RWPE1 (cell line): Measurements from ENCODE around the gene ABLIM3.

Experiments used
- CTCF ChIA-PET: fragments of 350-600 bp; sonication (Branson Sonifier 250); formaldehyde crosslinking; extraction: SDS; loops from one replicate; lab custom pipeline; 2021; lab: Yijun Ruan, JAX
- POLR2A ChIA-PET: fragments of 400-600 bp; formaldehyde crosslinking; extraction: SDS; loops from one replicate; lab custom pipeline; 2020; ENCODE audit warnings: antibody characterized with exemption; ENCODE audit not compliant: low non-redundant PET; lab: Yijun Ruan, JAX
- DNase-seq: peaks from one replicate; pipeline ENCODE4 v3.0.0; 2012; ENCODE audit warnings: low spot score
- H3K27ac ChIP-seq: fragments of 450-650 bp; 2 replicates; pipeline ENCODE4 v1.5.1; 2017
- TF ChIP-seq, protein P1 (sequence below): fragments of 450-650 bp; conservative IDR thresholded peaks from 2 replicates; pipeline ENCODE4 v1.5.1; 2017; ENCODE audit warnings: low read depth, mild to moderate bottlenecking

ABLIM3 gene

DNA sequence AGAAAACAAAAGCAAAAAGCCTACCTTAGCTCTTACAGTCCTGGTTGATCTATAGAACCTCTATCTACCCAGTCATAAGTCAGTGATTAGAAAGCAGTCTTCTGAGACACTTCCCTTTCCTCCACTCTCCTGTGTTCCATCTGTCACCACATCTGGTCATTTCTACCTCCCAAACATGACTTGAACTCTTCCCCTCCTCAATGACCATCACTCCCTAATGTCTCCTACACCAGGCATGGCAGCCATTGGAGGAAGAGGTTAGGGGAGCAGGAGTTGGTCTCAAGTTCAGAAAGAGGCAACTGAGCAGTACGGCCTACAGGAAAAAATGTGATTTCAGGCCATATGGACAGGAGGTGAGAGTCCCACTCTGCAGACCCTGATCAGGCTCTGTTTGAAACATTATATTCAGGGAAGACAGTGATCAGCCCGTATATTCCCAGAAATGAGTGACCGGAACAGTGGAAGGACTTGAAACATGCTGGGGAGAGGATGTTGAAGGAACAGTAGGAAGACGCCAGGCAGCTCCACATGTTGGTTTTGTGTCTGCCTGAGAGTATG lies 12.0 kb downstream of the ABLIM3 start:
- ChIA-PET POLR2A (no interaction called here), CTCF (interaction anchor here (0.9 to 2.1 kb wide), 4 partner anchors 12 to 76 kb away, joined by 3 to 8 read pairs (median 3); partner anchors contain the start of gene ABLIM3)
- no peak for DNase-seq
- TF ChIP-seq, protein P1, sequence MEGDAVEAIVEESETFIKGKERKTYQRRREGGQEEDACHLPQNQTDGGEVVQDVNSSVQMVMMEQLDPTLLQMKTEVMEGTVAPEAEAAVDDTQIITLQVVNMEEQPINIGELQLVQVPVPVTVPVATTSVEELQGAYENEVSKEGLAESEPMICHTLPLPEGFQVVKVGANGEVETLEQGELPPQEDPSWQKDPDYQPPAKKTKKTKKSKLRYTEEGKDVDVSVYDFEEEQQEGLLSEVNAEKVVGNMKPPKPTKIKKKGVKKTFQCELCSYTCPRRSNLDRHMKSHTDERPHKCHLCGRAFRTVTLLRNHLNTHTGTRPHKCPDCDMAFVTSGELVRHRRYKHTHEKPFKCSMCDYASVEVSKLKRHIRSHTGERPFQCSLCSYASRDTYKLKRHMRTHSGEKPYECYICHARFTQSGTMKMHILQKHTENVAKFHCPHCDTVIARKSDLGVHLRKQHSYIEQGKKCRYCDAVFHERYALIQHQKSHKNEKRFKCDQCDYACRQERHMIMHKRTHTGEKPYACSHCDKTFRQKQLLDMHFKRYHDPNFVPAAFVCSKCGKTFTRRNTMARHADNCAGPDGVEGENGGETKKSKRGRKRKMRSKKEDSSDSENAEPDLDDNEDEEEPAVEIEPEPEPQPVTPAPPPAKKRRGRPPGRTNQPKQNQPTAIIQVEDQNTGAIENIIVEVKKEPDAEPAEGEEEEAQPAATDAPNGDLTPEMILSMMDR, result no peak
- H3K27ac ChIP-seq, result peak overlapping the region; percentile 44; the same call in 1 of the 2 replicates

DNA sequence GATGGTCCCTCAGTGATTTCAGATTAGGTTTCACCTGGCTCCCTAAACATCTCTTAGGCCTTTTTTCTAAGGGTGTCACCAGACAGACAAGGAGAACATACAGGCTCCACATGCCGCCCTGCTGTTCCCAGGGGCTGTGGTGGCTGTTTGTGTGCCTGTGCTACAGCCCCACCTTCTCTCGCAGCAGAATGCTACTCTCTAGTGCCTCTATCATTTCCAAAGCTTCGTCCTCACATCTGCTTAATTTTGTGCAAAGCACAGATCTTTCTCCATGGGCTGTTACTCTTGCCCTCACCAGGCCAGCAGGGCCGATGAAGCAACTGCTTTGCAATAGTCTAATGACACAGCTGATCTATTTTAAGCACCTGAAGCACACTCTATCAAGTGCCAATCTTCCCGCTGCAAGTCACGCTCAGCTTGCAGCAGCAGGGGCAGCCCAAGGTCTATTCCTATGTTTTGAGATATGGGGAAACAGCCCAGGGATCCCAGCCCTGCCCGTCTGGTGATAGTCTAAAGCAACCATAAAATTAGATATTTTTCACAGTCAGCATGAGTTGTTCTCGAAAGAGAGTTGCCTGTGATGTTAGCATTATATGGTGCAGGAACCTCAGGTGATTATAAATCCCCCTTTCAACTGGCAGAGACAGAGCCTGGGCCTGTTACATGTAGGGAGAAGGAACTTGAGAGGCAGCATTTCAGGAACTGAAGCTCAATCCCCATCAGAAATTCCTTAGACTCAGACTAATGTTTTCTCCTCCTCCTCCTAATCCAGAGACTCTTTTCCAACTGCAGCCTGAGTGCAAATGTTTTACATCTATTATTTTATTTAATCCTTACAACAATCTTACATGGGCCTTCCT lies 12.7 kb downstream of the ABLIM3 start:
- DNase-seq, result no peak
- TF ChIP-seq, protein P1, result no peak
- ChIA-PET CTCF (interaction anchor here (0.5 to 2.1 kb wide), 7 partner anchors 12 to 398 kb away, joined by 3 to 8 read pairs (median 3); partner anchors contain the start of gene ABLIM3), POLR2A (no interaction called here)
- peak overlapping the region; percentile 44; the same call in 1 of the 2 replicates for H3K27ac ChIP-seq

GRCh38 chr5:149154650-149155049 lies 13.4 kb downstream of the ABLIM3 start:
- no peak for DNase-seq
- TF ChIP-seq, protein P1, result no peak
- CTCF ChIA-PET, result interaction anchor here (0.5 to 2.1 kb wide), 6 partner anchors 13 to 756 kb away, joined by 3 to 8 read pairs (median 3); partner anchors contain the start of gene ABLIM3
- POLR2A ChIA-PET, result no interaction called here
- H3K27ac ChIP-seq, result no peak overlapping the region

- POLR2A ChIA-PET, result no interaction called here
- no peak overlapping the region for H3K27ac ChIP-seq
- TF ChIP-seq, protein P1, result no peak
- CTCF ChIA-PET, result interaction anchor here (1.2 kb wide), 1 partner anchor 13 kb away, joined by 3 read pairs; no protein-coding TSS in a partner anchor
- DNase-seq, result no peak
These were observed 15.3 kb downstream of the ABLIM3 start for GRCh38 chr5:149156435-149157083.

DNA sequence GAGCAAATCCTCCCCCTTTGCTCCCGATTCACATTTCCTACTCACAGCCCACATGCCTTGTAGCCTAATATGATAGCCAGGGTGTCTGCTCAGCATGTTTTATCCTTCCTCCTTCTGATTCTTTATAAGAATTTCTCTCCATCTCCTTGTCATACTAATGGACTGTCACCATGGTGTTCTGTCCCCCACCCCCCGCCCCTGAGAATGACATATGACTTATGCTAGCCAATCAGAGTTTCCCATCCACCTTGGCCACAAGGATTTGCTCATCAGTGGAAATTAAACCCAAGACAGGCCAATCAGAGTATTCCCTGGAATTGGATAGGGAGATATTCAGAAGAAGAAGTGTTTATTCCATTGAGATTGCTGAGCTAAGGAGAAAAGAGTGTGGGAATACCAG lies 16.0 kb downstream of the ABLIM3 start:
- no peak overlapping the region for H3K27ac ChIP-seq
- POLR2A ChIA-PET, result no interaction called here
- CTCF ChIA-PET, result no interaction called here
- TF ChIP-seq, protein P1, result no peak
- DNase-seq, result no peak

DNA sequence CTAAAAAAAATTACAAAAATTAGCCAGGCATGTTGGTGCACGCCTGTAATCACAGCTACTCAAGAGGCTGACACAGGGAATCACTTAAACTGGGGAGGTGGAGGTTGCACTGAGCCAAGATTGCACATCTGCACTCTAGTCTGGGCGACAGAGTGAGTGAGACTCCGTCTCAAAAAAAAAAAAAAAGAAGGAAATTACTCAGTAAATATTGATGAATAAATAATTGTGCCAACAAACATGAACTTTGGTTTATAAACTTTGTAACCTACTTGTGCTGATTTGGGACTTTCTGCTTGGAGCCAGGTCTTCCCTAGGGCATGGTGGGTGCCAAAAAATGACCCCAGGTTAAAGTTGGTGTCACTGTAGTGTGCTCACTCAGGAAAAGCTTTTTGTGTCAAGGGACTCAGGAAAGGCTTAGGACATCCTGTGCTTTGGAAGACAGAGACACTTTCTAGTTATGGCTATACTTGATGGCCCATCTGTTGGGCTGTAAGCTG lies 19.0 kb downstream of the ABLIM3 start:
- TF ChIP-seq, protein P1, result no peak
- no peak overlapping the region for H3K27ac ChIP-seq
- ChIA-PET POLR2A (no interaction called here), CTCF (interaction anchor here (0.6 to 1.2 kb wide), 3 partner anchors 19 to 738 kb away, joined by 3 read pairs; partner anchors contain the start of gene ABLIM3)
- no peak for DNase-seq
